GM20431 (cell line): ENCODE measurements around the gene CAMK4.

Experiments used
- in situ Hi-C: fragments of 300-500 bp; cut with MseI, MboI; formaldehyde crosslinking; loops from one replicate; pipeline ENCODE4 v1.15.0; 2020; ENCODE audit warnings: low sequenced_read_pairs; ENCODE audit not compliant: unreplicated experiment

The CAMK4 gene

DNA sequence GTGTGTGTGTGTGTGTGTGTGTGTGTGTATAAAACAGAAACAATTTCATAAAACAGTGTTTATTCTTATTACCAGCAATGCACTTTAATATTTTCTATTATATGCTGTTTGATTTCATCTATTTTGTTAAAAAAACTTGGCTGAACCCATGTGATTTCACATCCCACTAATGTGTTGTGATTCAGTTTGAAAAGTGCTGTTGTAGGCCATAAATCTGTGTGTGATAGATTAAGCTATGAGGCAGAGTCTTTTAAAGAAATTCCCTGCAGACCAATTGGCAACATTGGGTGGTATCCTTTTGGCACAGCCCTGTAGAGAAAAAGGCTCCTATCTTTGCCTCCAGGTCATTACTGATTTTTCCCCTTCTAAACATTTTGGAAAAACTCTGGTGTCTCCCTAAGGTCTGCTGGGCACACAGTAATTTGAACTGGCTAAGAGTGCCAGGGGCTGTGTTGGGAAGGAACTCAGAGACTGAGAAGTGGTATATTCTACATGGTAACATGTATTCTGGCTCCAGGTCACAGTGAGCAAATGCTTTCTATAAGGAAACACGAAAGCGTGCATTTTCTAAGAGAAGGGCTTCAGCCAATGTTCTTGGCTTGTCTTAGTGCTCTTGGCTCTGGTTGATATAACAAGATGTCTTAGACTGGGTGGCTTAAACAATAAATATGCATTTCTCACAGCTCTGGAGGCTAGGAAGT is 4.5 kb downstream of the CAMK4 start:
- in situ Hi-C loops: no loop called here

DNA sequence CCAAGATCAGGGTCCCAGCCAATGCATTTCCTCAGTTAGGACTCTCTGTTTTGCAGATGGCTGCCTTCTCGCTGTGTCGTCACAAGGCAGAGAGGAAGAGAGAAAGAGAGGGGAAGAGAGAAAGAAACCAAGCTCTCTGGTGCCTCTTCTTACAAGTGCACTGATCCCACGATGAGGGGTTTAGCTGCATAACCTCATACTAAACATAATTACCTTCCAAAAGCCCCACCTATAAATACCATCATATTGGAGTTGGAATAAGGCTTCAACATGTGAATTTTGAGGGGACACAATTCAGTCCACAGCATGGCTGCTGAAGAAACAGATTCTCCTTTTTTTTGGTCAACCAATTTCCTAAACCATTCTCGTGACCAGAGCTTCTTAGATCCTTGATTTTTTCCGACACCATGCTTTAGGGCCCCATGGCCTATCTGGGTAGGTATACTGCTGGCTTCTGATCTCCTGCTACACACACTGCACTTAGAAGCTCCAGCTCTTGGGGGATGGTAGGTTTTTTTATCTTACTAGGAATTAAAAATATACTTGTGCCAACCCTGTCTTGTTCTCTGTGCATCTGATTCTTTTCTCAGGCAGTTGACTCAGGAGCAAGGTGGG is 5.1 kb downstream of the CAMK4 start:
- in situ Hi-C loops: no loop called here

DNA sequence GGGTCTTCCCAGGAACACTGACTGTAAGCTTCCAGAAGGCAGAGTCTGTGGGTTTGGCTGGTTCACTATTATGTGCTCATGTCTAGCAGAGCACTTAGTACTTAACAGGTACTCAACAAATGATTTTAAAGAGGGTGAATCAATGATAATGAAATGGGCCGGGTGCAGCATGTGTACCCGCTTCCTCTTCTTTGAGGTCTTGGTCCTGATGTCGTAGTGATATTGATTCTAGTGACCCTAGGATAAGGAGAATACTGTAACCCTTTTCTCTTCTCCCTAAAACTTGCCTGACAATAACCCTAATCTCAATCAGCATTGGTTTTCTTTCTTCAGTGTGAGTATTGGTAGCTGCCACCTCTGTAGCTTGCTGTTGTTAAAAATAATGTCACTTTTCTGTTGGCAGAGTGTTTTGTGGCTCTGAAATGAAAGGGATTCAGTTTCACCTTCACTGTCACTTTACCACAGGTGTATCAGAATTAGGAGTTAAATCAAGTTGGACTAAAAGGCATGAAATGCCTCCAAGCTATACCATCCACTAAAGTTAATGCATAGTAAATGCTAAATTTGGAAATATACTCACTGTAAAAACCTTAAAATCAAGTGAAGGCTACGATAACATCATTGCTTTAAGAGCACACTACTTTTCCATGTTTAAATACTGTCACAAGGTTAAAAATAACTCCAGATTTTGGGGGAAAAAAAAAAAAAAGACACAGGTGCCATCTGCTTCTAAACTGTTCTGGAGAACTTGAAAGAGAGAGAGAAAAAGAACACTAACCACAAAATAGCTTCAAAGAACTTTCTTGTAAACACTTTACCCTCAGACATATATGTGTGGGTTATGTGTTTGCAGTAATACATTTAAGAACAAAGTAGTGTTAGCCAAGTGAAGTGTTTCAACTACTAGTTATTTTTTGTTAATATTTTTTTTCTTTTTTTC is 6.0 kb downstream of the CAMK4 start:
- in situ Hi-C loops: no loop called here

DNA sequence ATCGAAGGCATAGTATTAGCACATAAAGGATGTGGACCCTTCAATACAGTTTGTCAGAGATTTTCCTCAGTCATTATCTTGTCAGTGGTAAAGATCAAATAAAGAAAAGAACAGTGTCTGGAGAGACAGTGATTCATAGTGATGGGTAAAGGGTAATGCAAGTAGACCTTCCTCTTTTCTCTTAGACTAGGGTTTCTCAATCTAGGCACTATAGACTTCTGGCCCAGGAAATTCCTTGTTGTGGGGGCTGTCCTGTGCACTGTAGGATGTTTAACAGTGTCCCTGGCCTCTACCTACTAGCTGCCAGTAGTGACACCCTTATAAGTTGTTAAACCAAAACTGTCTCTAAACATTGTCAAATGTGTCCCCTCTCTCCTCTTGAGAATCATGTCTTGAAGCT is 6.9 kb downstream of the CAMK4 start:
- in situ Hi-C loops: no loop called here

DNA sequence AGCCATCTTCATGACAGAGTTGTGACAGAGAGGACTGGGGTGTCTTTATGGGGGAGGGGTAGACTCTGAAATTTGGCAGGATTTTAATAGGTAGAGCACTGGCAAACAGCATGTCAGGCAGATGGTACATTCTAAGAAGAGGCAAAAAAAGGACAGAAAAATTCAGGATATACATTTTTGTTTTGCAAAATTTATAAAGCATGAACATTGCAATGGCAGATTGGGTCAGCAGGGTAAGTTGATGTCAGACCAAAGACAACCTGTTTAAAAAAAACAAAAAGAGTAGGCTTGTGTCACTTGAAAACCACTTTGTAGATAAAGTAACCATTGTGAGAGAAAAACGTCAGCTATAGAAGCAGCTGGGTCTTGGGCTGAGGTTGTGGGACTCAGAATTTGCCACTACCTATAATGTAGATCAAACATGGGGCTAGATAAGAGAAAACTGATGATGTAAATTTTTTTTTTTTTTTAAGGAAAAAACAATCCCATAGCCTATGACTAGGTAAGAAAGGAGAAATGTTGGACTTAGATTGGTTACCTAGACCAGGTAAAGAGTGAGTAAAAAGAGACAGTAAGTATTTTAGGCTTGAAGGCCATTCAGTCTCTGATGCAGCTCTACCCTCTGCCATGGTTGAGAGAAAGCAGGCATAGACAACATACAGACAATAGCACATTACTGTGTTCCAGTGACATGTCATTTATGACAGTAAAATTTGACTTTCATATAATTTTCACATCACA is 8.3 kb downstream of the CAMK4 start:
- in situ Hi-C loops: no loop called here

DNA sequence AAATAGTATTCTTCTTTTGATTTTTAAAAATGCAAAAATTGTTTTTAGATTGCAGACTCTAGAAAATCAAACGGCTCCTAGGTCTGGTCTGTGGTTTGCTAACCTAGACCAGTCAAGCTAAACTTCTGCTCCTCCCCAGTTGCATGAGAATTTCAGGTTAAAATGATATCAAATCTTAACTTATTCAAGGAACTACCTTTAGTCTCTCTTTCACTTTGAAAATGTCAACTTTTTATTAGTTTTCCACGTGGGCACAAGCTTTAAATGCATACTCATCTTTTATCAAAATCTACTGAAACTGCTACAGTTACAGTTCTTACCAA is 8.8 kb downstream of the CAMK4 start:
- in situ Hi-C loops: no loop called here

DNA sequence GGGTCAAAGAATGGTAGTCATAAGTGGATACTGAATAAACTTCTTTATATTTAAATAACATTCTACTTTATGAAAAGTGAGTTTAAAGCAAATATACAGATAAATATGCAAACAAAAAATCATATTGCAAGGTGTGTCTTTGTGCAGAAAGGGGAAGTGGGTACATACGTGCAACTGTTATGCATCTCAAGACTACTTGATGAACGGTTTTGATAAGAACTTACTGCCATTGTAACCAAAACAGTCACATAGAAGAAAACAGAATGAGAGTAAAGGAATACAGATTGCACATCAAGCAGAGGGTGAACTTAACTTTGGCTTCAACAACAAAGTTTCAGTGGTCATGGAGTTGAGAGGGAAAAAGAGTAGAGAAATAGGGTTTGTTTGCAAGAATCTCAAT is 9.9 kb downstream of the CAMK4 start:
- in situ Hi-C loops: no loop called here

DNA sequence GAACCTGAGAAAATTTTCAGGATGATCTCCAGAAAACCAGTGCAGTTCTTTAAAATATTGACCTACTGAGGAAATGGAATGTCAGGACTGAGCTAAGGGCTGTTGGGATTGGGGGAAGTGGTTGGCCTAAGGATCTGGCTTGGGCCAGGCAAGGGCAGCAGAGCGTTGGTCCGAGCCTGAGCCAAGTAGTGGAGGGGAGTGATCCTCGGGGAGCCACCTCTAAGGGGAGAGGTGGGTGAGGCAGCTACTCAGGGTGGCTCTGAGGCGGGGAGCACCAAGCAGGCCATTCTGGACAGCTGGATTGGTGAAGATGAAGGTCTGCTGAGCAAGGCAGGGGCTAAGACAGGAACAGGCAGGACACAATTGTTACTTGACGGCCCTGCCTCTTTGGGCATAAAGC is 11.5 kb downstream of the CAMK4 start:
- in situ Hi-C loops: no loop called here

DNA sequence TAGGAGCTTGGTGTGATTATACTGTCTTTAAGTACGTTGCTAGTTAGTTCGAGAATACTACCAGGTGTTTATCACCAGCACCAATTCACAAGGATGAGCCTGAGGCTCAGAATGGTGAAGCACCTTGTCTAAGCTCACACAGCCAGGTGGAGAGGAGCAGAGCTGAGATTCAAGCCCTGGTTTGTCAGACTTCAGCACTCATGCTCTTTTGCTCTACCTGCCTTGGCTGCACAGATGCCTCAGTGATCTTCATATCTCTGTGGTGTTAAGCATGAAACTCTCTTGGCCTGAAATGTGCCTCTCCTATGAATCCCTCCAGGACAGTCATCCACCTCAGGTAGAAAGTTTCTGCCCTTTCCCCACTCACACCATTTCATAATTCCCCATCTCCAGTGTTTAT is 12.2 kb downstream of the CAMK4 start:
- in situ Hi-C loops: no loop called here

DNA sequence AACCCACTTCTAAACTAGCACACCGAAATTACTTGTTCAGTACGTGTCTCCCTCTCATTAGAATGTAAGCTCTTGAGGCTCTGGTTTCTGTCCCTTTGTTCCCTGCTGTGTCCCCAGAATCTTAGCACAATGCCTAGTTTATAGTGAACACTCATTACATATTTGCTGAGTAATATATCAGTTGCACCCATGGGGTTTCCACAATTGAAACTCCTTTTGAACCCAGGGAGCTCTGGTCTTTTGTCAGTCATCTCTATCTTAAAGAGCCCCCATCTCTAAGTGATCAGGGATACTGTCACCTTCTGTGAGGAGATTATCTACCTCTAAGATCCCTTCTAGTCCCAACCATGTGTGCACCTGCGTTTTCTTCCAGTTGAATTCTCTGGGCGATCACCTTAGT is 12.8 kb downstream of the CAMK4 start:
- in situ Hi-C loops: no loop called here

DNA sequence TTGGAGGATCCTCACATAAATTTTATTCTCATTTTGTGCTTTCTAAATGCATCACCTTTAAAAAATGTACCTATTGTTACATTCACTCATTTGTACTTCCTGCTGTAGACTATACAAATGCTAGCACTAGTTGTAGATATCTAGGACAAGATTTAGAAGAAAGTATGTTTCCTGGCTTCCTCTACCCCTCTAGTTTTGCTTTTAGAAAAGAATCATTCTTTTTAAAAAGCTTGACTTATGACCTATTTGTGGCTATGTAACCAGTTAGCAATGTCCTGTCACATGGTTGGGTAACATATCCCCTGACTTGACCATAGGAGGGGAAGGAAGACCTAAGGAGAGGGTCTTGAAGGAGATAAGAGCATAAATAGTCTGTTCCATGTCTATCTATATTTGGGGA is 13.3 kb downstream of the CAMK4 start:
- in situ Hi-C loops: no loop called here

DNA sequence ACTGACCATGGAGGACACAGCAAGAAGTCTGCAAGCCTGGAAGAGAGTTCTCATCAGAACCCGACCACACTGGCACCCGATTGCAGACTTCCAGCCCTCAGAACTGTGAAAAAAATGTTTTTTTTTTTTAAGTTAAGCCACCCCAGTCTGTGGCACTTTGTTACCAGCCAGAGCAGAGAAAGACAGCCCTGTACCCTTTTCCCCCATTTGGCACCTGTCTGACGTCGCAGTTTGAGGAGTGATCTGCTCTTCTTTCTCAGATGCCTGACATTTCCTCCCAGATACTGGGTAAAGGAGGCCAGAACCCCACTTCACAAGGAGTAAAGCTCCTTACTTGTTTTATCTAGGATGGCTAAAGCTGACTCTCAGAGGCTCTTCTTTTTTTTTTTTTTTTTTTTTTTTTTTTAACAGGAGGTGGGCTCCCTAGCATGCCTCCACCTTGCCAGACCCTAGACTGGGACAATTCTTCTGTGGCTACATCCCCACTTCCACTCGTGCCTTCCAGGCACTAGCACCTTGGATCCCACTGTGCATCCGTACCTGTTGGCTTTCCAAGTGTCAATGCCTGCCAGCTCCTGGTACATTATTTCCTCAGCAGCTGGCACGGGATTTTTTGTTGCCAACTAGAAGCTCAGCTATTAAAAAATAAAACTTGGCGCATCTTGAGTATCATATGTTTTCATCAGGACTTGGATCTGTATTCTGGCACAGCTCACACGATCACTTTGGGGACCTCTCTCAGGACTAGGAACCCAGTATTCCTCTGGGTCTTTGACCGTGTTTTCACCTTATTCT is 14.4 kb downstream of the CAMK4 start:
- in situ Hi-C loops: no loop called here

DNA sequence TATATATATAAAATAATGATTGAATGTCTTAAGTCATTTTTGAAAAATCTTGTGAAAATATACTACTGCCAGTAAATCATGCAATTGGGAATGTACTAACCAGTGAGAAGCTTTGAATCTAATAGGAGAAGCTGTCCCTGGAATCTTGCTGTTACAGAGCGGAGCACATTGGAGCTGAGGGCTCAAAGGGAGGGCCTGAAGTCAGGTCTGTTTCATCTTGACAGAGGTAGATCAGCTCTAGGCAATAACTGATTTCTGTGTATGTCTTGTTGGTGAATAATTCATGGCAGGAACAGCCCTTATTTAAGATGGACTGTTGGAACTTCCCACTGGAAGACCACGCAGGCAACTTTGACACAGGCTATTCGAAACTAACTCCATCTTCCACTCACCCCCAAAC is 17.5 kb downstream of the CAMK4 start:
- in situ Hi-C loops: no loop called here

DNA sequence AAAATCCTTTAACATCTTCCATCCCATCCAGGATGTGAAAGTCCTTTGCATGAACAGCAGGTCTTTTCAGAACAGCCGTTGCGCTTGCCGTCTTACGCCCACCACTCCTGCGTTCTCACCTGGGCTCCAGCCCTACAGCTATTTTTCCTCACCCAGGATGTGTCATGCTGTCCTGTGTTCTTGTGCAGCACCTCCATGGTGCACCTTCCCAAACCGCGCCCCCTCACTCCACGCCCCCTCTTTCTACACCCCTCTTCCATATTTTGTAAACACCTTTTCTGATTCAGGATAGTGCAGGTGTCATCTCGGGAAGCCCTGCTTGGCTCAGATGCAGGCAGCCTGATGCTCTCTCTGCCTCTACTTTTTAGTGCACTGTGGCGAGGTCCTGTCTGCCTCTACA is 18.4 kb downstream of the CAMK4 start:
- in situ Hi-C loops: no loop called here

DNA sequence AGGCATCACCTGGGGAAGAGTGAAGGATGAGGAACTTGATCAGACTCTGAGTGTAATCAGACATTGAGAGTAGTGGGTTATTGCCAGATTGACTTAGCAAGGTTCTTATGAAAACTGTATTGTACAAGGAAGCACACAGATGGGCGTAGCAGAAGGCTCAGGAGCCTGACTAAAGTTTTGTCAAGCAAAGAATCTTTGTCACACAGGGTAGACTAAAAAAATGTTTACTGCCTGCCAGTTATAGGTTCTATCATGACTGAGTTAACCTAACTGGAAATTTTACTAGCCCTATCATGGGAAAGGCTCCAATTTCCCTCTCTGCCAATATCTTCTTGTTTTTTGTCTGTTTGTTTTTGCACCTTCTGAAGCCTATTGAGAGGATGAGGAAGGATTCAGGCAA is 19.1 kb downstream of the CAMK4 start:
- in situ Hi-C loops: no loop called here

DNA sequence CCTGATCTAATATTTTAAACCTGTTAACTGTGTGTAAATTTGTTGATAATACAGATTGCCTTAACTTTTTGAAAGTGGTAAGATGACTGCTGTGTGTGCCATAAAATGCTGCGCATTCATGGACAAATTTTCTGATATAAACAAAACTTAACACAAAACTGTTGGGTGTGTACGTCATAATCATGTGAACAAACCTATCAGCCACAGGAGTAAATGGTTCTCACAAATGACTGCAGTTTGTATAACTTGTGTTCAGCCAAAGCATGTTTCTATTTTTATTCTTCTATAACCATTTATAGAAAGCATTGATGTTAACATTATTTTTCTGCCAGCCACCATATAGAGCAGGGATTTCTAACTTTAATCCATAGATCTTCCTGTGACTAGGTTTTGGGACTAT is 21.5 kb downstream of the CAMK4 start:
- in situ Hi-C loops: no loop called here

DNA sequence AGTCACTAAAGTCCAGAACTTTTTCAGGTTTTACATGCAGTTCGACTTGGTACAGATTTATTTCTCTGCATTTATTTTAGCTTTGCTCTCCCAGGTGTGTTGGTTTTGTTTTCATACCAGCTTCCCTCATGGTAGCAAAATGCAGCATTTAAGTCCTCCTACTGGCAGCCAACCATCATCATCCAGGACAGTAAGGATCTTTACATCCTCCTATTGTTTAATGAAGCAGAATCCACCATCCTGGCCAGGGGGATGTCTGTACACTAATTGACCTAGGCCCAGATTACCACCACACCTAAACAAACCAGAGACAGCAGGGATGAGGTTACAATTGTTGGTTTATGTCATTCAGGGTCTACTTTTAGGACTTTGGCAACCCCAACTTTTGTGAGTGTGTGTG is 22.3 kb downstream of the CAMK4 start:
- in situ Hi-C loops: no loop called here

DNA sequence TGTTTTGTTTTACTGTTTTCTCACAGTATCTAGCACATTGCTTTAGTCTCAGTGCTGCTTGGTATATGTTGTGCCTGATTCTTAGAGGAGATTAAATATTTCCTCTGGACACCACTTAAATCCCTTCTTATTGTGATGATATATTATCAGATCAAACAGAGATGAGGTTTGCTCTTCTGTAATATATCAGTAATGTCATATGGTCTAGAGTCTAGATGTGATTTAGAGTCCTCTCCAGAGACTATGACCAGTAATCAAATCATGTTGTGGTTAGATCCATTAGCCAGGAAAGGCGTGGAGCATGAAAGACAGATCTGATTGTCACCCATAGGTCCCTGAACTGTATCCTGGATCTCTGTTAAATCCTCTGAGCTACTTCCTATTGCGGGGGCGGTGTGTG is 24.4 kb downstream of the CAMK4 start:
- in situ Hi-C loops: no loop called here

DNA sequence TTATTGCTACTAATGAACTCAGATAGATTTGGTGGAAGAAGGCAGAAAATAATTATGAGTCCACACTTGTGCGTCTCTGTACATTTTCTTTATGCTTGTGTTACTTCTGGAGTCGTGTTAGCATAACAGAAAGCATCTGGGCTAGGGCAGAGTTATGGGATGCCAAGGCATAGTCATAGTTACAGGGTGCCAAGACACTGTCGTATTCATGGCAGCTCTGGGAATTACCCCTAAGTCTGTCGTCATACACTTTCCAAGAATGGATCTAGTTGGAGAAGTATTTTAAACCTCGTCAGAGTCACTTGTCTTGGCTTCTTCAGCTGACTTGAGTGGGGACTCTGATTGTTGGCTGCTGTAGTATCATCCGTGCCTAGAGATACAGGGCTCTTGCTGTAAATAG is 27.7 kb downstream of the CAMK4 start:
- in situ Hi-C loops: loop anchor here (25.0 kb wide), 1 partner anchor 90 kb away; no protein-coding TSS in a partner anchor
